Astrocyte (in vitro differentiated cells and primary cell): ENCODE results near the gene ULK4.

Source experiments
- EZH2 ChIP-seq: IDR thresholded peaks from 2 replicates; pipeline ENCODE4 v1.6.1; 2012; ENCODE audit warnings: mild to moderate bottlenecking, low read length, inconsistent platforms; ENCODE audit not compliant: insufficient read depth
- TF ChIP-seq, protein P1 (sequence below): IDR thresholded peaks from 2 replicates; pipeline ENCODE4 v1.5.1; 2011; ENCODE audit warnings: low read depth, mild to moderate bottlenecking, inconsistent platforms, low read length, moderate library complexity; ENCODE audit not compliant: insufficient read depth

DNA sequence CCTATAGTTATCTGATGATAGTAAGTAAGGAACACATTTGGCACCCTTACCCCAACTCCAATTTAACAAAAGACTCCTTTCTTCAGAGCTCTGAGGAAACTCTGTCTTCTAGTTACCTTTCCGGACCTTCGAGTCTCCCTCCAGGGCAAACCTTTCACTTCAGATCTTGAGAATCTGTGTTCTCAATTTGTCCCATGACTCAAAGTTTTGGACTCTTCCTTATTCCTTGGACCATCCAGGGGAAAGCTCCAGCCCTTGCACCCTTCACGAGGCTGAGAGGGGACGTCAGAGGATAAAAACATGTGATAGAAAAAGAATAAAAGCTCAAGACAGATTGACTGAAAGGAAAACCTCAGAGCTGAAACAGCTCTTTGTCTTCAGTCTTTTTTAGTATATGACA, 685.7 kb downstream of the ULK4 start:
- TF ChIP-seq, protein P1, sequence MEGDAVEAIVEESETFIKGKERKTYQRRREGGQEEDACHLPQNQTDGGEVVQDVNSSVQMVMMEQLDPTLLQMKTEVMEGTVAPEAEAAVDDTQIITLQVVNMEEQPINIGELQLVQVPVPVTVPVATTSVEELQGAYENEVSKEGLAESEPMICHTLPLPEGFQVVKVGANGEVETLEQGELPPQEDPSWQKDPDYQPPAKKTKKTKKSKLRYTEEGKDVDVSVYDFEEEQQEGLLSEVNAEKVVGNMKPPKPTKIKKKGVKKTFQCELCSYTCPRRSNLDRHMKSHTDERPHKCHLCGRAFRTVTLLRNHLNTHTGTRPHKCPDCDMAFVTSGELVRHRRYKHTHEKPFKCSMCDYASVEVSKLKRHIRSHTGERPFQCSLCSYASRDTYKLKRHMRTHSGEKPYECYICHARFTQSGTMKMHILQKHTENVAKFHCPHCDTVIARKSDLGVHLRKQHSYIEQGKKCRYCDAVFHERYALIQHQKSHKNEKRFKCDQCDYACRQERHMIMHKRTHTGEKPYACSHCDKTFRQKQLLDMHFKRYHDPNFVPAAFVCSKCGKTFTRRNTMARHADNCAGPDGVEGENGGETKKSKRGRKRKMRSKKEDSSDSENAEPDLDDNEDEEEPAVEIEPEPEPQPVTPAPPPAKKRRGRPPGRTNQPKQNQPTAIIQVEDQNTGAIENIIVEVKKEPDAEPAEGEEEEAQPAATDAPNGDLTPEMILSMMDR = no peak
- TF ChIP-seq EZH2 = no peak
